Activated CD8-positive, alpha-beta memory T cell treated with anti-CD3 and anti-CD28 coated beads for 48 hours (primary cell): ENCODE measurements around the gene DNAH9.

Experiments
- DNase-seq, 3 experiments: peaks; one replicate each; pipeline ENCODE4 v3.0.0-alpha.2; 2020; ENCODE audit warnings: low read depth in 2 of 3, low spot score in 2 of 3

Gene DNAH9

GRCh38 chr17:11644265-11645212 is 46.3 kb downstream of the DNAH9 start:
- DNase-seq: peak in 1 of 3 experiments; percentile 2

- no peak for DNase-seq
These were observed 47.2 kb downstream of the DNAH9 start for GRCh38 chr17:11645426-11645825.

- no peak for DNase-seq
These were observed 52.8 kb downstream of the DNAH9 start for GRCh38 chr17:11651089-11651488.

GRCh38 chr17:11668618-11669017 is 70.3 kb downstream of the DNAH9 start:
- DNase-seq: no peak

- DNase-seq: no peak
These were observed 72.9 kb downstream of the DNAH9 start for GRCh38 chr17:11671126-11671525.

- DNase-seq: no peak
These were observed 84.4 kb downstream of the DNAH9 start for GRCh38 chr17:11682646-11683045.

- no peak for DNase-seq
These were observed 92.4 kb downstream of the DNAH9 start for GRCh38 chr17:11690681-11691080.

GRCh38 chr17:11692688-11693087 is 94.4 kb downstream of the DNAH9 start:
- DNase-seq: no peak

- DNase-seq: no peak
These were observed 95.0 kb downstream of the DNAH9 start for GRCh38 chr17:11693284-11693683.

- no peak for DNase-seq
These were observed 102.4 kb downstream of the DNAH9 start for GRCh38 chr17:11700668-11701067.

GRCh38 chr17:11701911-11702310 is 103.6 kb downstream of the DNAH9 start:
- DNase-seq: no peak

- DNase-seq: no peak
These were observed 105.8 kb downstream of the DNAH9 start for GRCh38 chr17:11704041-11704440.

GRCh38 chr17:11705111-11705510 is 106.8 kb downstream of the DNAH9 start:
- DNase-seq: no peak

GRCh38 chr17:11707586-11707985 is 109.3 kb downstream of the DNAH9 start:
- no peak for DNase-seq

- DNase-seq: no peak
These were observed 114.2 kb downstream of the DNAH9 start for GRCh38 chr17:11712456-11712855.

- DNase-seq: no peak
These were observed 120.9 kb downstream of the DNAH9 start for GRCh38 chr17:11719203-11719602.

GRCh38 chr17:11719856-11720255 is 121.6 kb downstream of the DNAH9 start:
- DNase-seq: no peak

- DNase-seq: no peak
These were observed 122.5 kb downstream of the DNAH9 start for GRCh38 chr17:11720816-11721215.

- DNase-seq: no peak
These were observed 132.5 kb downstream of the DNAH9 start for GRCh38 chr17:11730747-11731146.

- DNase-seq: no peak
These were observed 138.5 kb downstream of the DNAH9 start for GRCh38 chr17:11736613-11737312.

GRCh38 chr17:11737313-11737679 is 139.0 kb downstream of the DNAH9 start:
- DNase-seq: no peak

- DNase-seq: no peak
These were observed 139.9 kb downstream of the DNAH9 start for GRCh38 chr17:11738151-11738550.
